GM23248 (cell line): ENCODE results near the gene FNDC3B. TPM values are rescaled to one million over a fixed set of nuclear protein-coding genes. Genes with fewer than 3 reads are reported as not detected.
A peak's percentile ranks its signal among the peaks of the same experiment; 100 is the strongest.

ENCODE experiments used
- DNase-seq: peaks from one replicate; pipeline ENCODE4 v3.0.0-alpha.2; 2015
- H2AFZ ChIP-seq: fragments of 200-600 bp; sonication (generic); 2 replicates; pipeline ENCODE4 v1.6.1; 2016; ENCODE audit warnings: antibody characterized with exemption
- H3F3A ChIP-seq: fragments of 200-600 bp; sonication (generic); 2 replicates; pipeline ENCODE4 v1.6.1; 2016; ENCODE audit warnings: mild to moderate bottlenecking, antibody characterized with exemption, mixed run types; ENCODE audit not compliant: insufficient read depth
- H3K27ac ChIP-seq: fragments of 200-600 bp; sonication (generic); 2 replicates; pipeline ENCODE4 v1.5.1; 2016; ENCODE audit warnings: mild to moderate bottlenecking
- H3K27me3 ChIP-seq: fragments of 200-600 bp; sonication (generic); replicated peaks from 2 replicates; pipeline ENCODE4 v1.6.1; 2016; ENCODE audit warnings: mild to moderate bottlenecking; ENCODE audit not compliant: insufficient read depth
- H3K36me3 ChIP-seq: fragments of 200-600 bp; sonication (generic); 2 replicates; pipeline ENCODE4 v1.6.1; 2016; ENCODE audit warnings: low read depth, mild to moderate bottlenecking
- H3K4me1 ChIP-seq: fragments of 200-600 bp; sonication (generic); 2 replicates; pipeline ENCODE4 v1.6.1; 2016; ENCODE audit warnings: mild to moderate bottlenecking; ENCODE audit not compliant: insufficient read depth
- H3K4me2 ChIP-seq: fragments of 200-600 bp; sonication (generic); one replicate; pipeline ENCODE4 v1.6.1; 2016; ENCODE audit warnings: mild to moderate bottlenecking; ENCODE audit not compliant: unreplicated experiment
- H3K4me3 ChIP-seq: fragments of 200-600 bp; sonication (generic); 2 replicates; pipeline ENCODE4 v1.5.1; 2016; ENCODE audit warnings: mild to moderate bottlenecking
- H3K79me2 ChIP-seq: fragments of 200-600 bp; sonication (generic); 2 replicates; pipeline ENCODE4 v1.6.1; 2016; ENCODE audit warnings: mild to moderate bottlenecking; ENCODE audit not compliant: insufficient read depth
- H3K9ac ChIP-seq: fragments of 200-600 bp; sonication (generic); 2 replicates; pipeline ENCODE4 v1.6.1; 2016; ENCODE audit warnings: mild to moderate bottlenecking
- H3K9me2 ChIP-seq: fragments of 200-600 bp; sonication (generic); 2 replicates; pipeline ENCODE4 v1.6.1; 2016; ENCODE audit warnings: mixed run types, mild to moderate bottlenecking, moderate library complexity; ENCODE audit not compliant: insufficient read depth
- H3K9me3 ChIP-seq: fragments of 200-600 bp; sonication (generic); one replicate; pipeline ENCODE4 v1.6.1; 2017; ENCODE audit warnings: low read depth
- H4K20me1 ChIP-seq: fragments of 200-600 bp; sonication (generic); 2 replicates; pipeline ENCODE4 v1.6.0; 2016; ENCODE audit not compliant: insufficient read depth
- EZH2 ChIP-seq: fragments of 200-600 bp; sonication (generic); IDR thresholded peaks from 2 replicates; pipeline ENCODE4 v1.6.1; 2018; ENCODE audit warnings: antibody characterized with exemption, mild to moderate bottlenecking; ENCODE audit not compliant: insufficient read depth, poor library complexity, severe bottlenecking
- EZH2phosphoT487 ChIP-seq: fragments of 200-600 bp; sonication (generic); IDR thresholded peaks from 2 replicates; pipeline ENCODE4 v1.6.1; 2018; ENCODE audit warnings: antibody characterized with exemption, moderate library complexity, mild to moderate bottlenecking, low read depth; ENCODE audit not compliant: insufficient read depth
- WGBS, 2 experiments: methylation state at CpG; one replicate each; pipeline ENCODE4 v1.1.6; 2015 to 2017; ENCODE audit warnings: low lambda C conversion rate in 2 of 2, low coverage in 1 of 2; ENCODE audit errors: missing lambda C conversion rate in 2 of 2; 5-methylcytosine and 5-hydroxymethylcytosine counted together
- in situ Hi-C: fragments of 300-500 bp; cut with MboI; formaldehyde crosslinking; loops from 2 replicates; pipeline ENCODE4 v1.15.0; 2020
- polyA plus RNA-seq: library from polyadenylated mRNA; unstranded; fragments of >200 nt; fragmentation: Nextera tagmentation; extraction: Ambion mirVana; gene quantifications from 2 replicates; pipeline ENCODE4 v1.2.1, GENCODE V29; 2016
- total RNA-seq: library from RNA; depleted of rRNA; stranded (reverse); fragments of >200 nt; shearing (Covaris generic); gene quantifications from 2 replicates; pipeline ENCODE4 v1.2.3, GENCODE V29; 2014

FNDC3B gene
- total and polyA plus RNA-seq, 2 experiments from 2014 or later = 85.5 to 123 TPM

DNA sequence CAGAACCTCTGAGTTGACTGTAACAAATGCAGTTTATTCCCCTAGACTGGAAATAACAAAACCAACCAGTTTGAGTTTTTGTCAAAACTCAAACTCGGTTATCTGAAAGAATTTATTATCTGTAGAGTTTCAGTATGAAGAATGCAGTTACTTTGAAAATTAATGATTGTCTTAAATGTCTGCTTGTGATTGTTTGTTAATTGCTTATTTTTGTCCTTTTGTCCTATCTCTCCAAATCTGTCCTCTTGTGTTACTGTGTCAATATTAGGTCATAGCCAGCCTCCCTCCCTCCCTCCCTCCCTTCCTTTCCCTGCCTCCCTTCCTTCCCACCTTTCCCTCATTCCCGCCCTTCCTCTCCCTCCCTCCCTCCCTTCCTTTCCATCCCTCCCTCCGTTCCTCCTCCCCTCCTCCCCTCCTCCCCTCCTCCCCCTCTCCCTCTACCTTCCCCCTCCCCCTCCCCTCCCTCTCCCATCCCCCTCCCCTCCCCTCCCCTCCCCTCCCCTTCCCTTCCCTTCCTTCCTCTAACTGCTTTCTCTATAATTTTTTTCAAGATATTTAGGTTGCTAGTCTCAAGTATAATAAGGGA lies 153.5 kb downstream of the FNDC3B start:
- H3K36me3 ChIP-seq = no peaks in the 10 kb centered on the region
- no peak overlapping the region for H3K4me2 ChIP-seq
- in situ Hi-C loops = no loop called here
- no peak for TF ChIP-seq EZH2
- TF ChIP-seq EZH2phosphoT487 = no peak
- H3F3A ChIP-seq = peaks cover 32% of the 10 kb centered on the region
- H3K9me3 ChIP-seq = no peaks in the 10 kb centered on the region
- peaks cover 95% of the 10 kb centered on the region for H3K79me2 ChIP-seq
- H4K20me1 ChIP-seq = peaks cover 13% of the 10 kb centered on the region; the same call in 1 of the 2 replicates
- no peak overlapping the region for H2AFZ ChIP-seq
- H3K27ac ChIP-seq = peak overlapping the region; percentile 4; the same call in 1 of the 2 replicates
- no peak overlapping the region for H3K4me3 ChIP-seq
- WGBS, 2 experiments = 84 to 95% methylated on average over 2 to 3 of the region's 3 CpGs
- no peaks in the 10 kb centered on the region for H3K27me3 ChIP-seq
- H3K4me1 ChIP-seq = peaks cover 24% of the 10 kb centered on the region
- no peaks in the 10 kb centered on the region for H3K9me2 ChIP-seq
- no peak for DNase-seq
- H3K9ac ChIP-seq = no peak overlapping the region

GRCh38 chr3:172193436-172193835 lies 154.1 kb downstream of the FNDC3B start:
- peaks cover 32% of the 10 kb centered on the region for H3F3A ChIP-seq
- H3K9ac ChIP-seq = no peak overlapping the region
- 94 to 100% methylated on average over 1 of the region's 1 CpG for WGBS, 2 experiments
- peaks cover 96% of the 10 kb centered on the region for H3K79me2 ChIP-seq
- H3K36me3 ChIP-seq = no peaks in the 10 kb centered on the region
- H3K9me2 ChIP-seq = no peaks in the 10 kb centered on the region
- in situ Hi-C loops = no loop called here
- no peak overlapping the region for H3K4me3 ChIP-seq
- DNase-seq = no peak
- H2AFZ ChIP-seq = no peak overlapping the region
- H3K4me2 ChIP-seq = no peak overlapping the region
- TF ChIP-seq EZH2phosphoT487 = no peak
- no peak for TF ChIP-seq EZH2
- H3K4me1 ChIP-seq = peaks cover 24% of the 10 kb centered on the region
- peaks cover 13% of the 10 kb centered on the region; the same call in 1 of the 2 replicates for H4K20me1 ChIP-seq
- no peak overlapping the region for H3K27ac ChIP-seq
- H3K9me3 ChIP-seq = no peaks in the 10 kb centered on the region
- H3K27me3 ChIP-seq = no peaks in the 10 kb centered on the region

DNA sequence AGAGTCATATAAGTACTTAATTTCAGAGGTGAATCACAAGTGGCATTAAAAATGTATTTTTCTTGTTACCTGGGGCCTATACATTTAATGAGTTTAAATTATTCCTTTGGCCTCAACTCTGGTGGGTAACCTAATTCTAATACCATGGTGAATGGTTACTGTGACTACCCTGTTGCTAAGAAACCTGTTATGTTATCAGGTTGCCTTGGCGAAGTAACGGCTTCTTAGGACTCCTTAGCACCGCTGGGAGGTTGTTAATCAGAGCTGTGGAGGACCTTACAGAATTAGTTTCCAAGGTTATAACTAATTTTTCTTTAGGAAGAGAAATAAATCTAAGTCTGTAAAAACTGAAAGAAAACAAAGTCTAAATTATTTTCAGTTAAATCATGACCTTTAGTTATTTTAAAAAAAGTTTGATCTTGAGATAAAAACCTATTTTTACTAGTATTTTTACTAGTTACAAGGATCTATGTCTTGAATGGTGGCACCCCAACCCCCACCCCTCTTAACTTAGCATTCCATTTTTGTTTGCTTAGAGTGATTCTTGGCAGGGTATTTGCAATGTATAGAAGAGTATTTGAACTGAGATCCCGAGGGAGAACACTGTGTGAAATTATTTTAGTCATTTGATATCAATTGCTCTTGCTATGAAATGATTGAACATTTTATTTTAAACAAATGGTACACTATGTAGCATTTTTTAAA lies 155.5 kb downstream of the FNDC3B start:
- no peak overlapping the region for H3K4me3 ChIP-seq
- no peaks in the 10 kb centered on the region for H3K36me3 ChIP-seq
- peaks cover 24% of the 10 kb centered on the region for H3K4me1 ChIP-seq
- no peak for TF ChIP-seq EZH2
- TF ChIP-seq EZH2phosphoT487 = no peak
- H3K9ac ChIP-seq = no peak overlapping the region
- H3K27me3 ChIP-seq = no peaks in the 10 kb centered on the region
- H3K4me2 ChIP-seq = no peak overlapping the region
- peak; percentile 42 for DNase-seq
- H4K20me1 ChIP-seq = peaks cover 13% of the 10 kb centered on the region; the same call in 1 of the 2 replicates
- H3K79me2 ChIP-seq = peaks cover 96% of the 10 kb centered on the region
- H3K9me2 ChIP-seq = no peaks in the 10 kb centered on the region
- no peak overlapping the region for H2AFZ ChIP-seq
- 70 to 74% methylated on average over 4 of the region's 4 CpGs for WGBS, 2 experiments
- H3K9me3 ChIP-seq = no peaks in the 10 kb centered on the region
- peaks cover 22% of the 10 kb centered on the region for H3F3A ChIP-seq
- H3K27ac ChIP-seq = no peak overlapping the region
- in situ Hi-C loops = no loop called here

- Histone ChIP-seq H3F3A (peaks cover 26% of the 10 kb centered on the region), H3K9me2 (no peaks in the 10 kb centered on the region), H3K27ac (0 out of 2 replicates have a peak overlapping the region, but pooled peaks have one; percentile 14), H4K20me1 (peaks cover 13% of the 10 kb centered on the region; the same call in 1 of the 2 replicates), H2AFZ (no peak overlapping the region), H3K4me1 (peaks cover 26% of the 10 kb centered on the region), H3K9me3 (no peaks in the 10 kb centered on the region), H3K9ac (no peak overlapping the region), H3K79me2 (peaks cover 96% of the 10 kb centered on the region), H3K27me3 (no peaks in the 10 kb centered on the region), H3K4me2 (no peak overlapping the region), H3K4me3 (no peak overlapping the region), H3K36me3 (no peaks in the 10 kb centered on the region)
- in situ Hi-C loops = no loop called here
- no peak for TF ChIP-seq EZH2phosphoT487
- no peak for TF ChIP-seq EZH2
- 41 to 55% methylated on average over 1 of the region's 1 CpG for whole genome bisulfite sequencing, 2 experiments
- no peak for DNase-seq
Observed at GRCh38 chr3:172195407-172195754, 156.0 kb downstream of the FNDC3B start.
